H9 (cell line): Measurements from ENCODE around the gene DNLZ. TPM values are rescaled to one million over a fixed set of nuclear protein-coding genes. Genes with fewer than 3 reads are reported as not detected.

Source experiments
- DNase-seq: peaks from one replicate; pipeline ENCODE4 v3.0.0-alpha.2; 2017
- H2AFZ ChIP-seq: one replicate; pipeline ENCODE4 v1.6.1; 2013; ENCODE audit warnings: mild to moderate bottlenecking, low read length, control low read depth, moderate library complexity
- H2AK5ac ChIP-seq: 2 replicates; pipeline ENCODE4 v1.6.1; 2013; ENCODE audit warnings: low read length, control low read depth, mixed read lengths; ENCODE audit not compliant: insufficient read length
- H2BK120ac ChIP-seq: one replicate; pipeline ENCODE4 v1.6.1; 2013; ENCODE audit warnings: low read depth, mild to moderate bottlenecking, low read length, control low read depth, inconsistent platforms; ENCODE audit not compliant: poor library complexity, severe bottlenecking
- H2BK12ac ChIP-seq: 2 replicates; pipeline ENCODE4 v1.6.1; 2013; ENCODE audit warnings: low read length, control low read depth, mixed read lengths, low read depth; ENCODE audit not compliant: insufficient read length
- H2BK15ac ChIP-seq: 2 replicates; pipeline ENCODE4 v1.6.1; 2013; ENCODE audit warnings: low read depth, low read length, control low read depth
- H2BK20ac ChIP-seq: one replicate; pipeline ENCODE4 v1.6.1; 2013; ENCODE audit warnings: low read depth, mild to moderate bottlenecking, low read length, control low read depth, inconsistent platforms; ENCODE audit not compliant: poor library complexity, severe bottlenecking
- H2BK5ac ChIP-seq: 2 replicates; pipeline ENCODE4 v1.6.1; 2013; ENCODE audit warnings: low read length, control low read depth, mixed read lengths; ENCODE audit not compliant: insufficient read length
- H3K14ac ChIP-seq: 2 replicates; pipeline ENCODE4 v1.6.1; 2013; ENCODE audit warnings: low read length, control low read depth; ENCODE audit not compliant: insufficient read depth
- H3K18ac ChIP-seq: 2 replicates; pipeline ENCODE4 v1.6.1; 2013; ENCODE audit warnings: low read depth, mild to moderate bottlenecking, mixed read lengths, low read length, control low read depth; ENCODE audit not compliant: insufficient read length
- H3K23ac ChIP-seq: 2 replicates; pipeline ENCODE4 v1.6.1; 2013; ENCODE audit warnings: low read length, control low read depth, mixed read lengths, low read depth; ENCODE audit not compliant: insufficient read length
- H3K23me2 ChIP-seq: 2 replicates; pipeline ENCODE4 v1.6.1; 2013; ENCODE audit warnings: low read depth, mild to moderate bottlenecking, mixed read lengths, low read length, control low read depth; ENCODE audit not compliant: insufficient read length, poor library complexity, severe bottlenecking
- H3K27ac ChIP-seq: 2 replicates; pipeline ENCODE4 v1.5.1; 2013; ENCODE audit warnings: low read length, control low read depth, mixed read lengths, low read depth; ENCODE audit not compliant: insufficient read length
- H3K27me3 ChIP-seq: 2 replicates; pipeline ENCODE4 v1.6.1; 2013; ENCODE audit warnings: low read length, control low read depth, inconsistent platforms; ENCODE audit not compliant: insufficient read depth
- H3K4ac ChIP-seq: 2 replicates; pipeline ENCODE4 v1.6.1; 2013; ENCODE audit warnings: low read depth, mild to moderate bottlenecking, control low read depth, inconsistent platforms, low read length, moderate library complexity
- H3K4me1 ChIP-seq: 2 replicates; pipeline ENCODE4 v1.6.1; 2013; ENCODE audit warnings: low read length, control low read depth, inconsistent platforms; ENCODE audit not compliant: insufficient read depth
- H3K4me2 ChIP-seq: 2 replicates; pipeline ENCODE4 v1.6.1; 2013; ENCODE audit warnings: low read length, control low read depth, mixed read lengths; ENCODE audit not compliant: insufficient read length, insufficient read depth
- H3K56ac ChIP-seq: 2 replicates; pipeline ENCODE4 v1.6.1; 2013; ENCODE audit warnings: low read depth, mild to moderate bottlenecking, mixed read lengths, low read length, control low read depth; ENCODE audit not compliant: insufficient read length
- H3K79me1 ChIP-seq: 2 replicates; pipeline ENCODE4 v1.6.1; 2013; ENCODE audit warnings: low read depth, mild to moderate bottlenecking, moderate library complexity, low read length, control low read depth, inconsistent platforms; ENCODE audit not compliant: insufficient read depth, poor library complexity, severe bottlenecking
- H3K79me2 ChIP-seq: 2 replicates; pipeline ENCODE4 v1.6.1; 2013; ENCODE audit warnings: low read length, control low read depth, inconsistent platforms; ENCODE audit not compliant: insufficient read depth
- H3K9ac ChIP-seq: 2 replicates; pipeline ENCODE4 v1.6.1; 2013; ENCODE audit warnings: low read length, control low read depth, mixed read lengths; ENCODE audit not compliant: insufficient read length; ENCODE audit errors: extremely low read depth
- H3K9me3 ChIP-seq: one replicate; pipeline ENCODE4 v1.6.1; 2013; ENCODE audit warnings: low read depth, low read length, inconsistent platforms; ENCODE audit not compliant: control insufficient read depth
- H3T11ph ChIP-seq: one replicate; pipeline ENCODE4 v1.6.1; 2013; ENCODE audit warnings: mild to moderate bottlenecking, low read length, control low read depth, inconsistent platforms
- H4K20me1 ChIP-seq: one replicate; pipeline ENCODE4 v1.6.1; 2013; ENCODE audit not compliant: control insufficient read depth, insufficient read length, insufficient read depth
- H4K5ac ChIP-seq: 2 replicates; pipeline ENCODE4 v1.6.1; 2013; ENCODE audit warnings: low read depth, mild to moderate bottlenecking, mixed read lengths, low read length, control low read depth; ENCODE audit not compliant: insufficient read length
- H4K8ac ChIP-seq: replicated peaks from 2 replicates; pipeline ENCODE4 v1.6.1; 2013; ENCODE audit warnings: low read length, control low read depth, mixed read lengths, low read depth; ENCODE audit not compliant: insufficient read length
- H4K91ac ChIP-seq: 2 replicates; pipeline ENCODE4 v1.6.1; 2013; ENCODE audit warnings: low read depth, mild to moderate bottlenecking, moderate library complexity, mixed read lengths, low read length, control low read depth; ENCODE audit not compliant: insufficient read length
- H3K27ac Mint-ChIP-seq, 3 experiments: 2 replicates in 2 of 3; 3 replicates in 1 of 3; pipeline ENCODE4 v1.8.0; 2020 to 2021; ENCODE audit warnings: mixed read lengths in 3 of 3, mild to moderate bottlenecking in 1 of 3, moderate library complexity in 1 of 3
- H3K27me3 Mint-ChIP-seq: 2 replicates; pipeline ENCODE4 v1.8.0; 2021; ENCODE audit warnings: low read depth, mild to moderate bottlenecking, moderate library complexity, mixed read lengths
- H3K36me3 Mint-ChIP-seq, 3 experiments: 2 replicates in 2 of 3; 3 replicates in 1 of 3; pipeline ENCODE4 v1.8.0; 2020 to 2021; ENCODE audit warnings: low read depth in 3 of 3, mixed read lengths in 3 of 3; ENCODE audit not compliant: insufficient read depth in 1 of 3
- H3K4me1 Mint-ChIP-seq, 2 experiments: 2 replicates each; pipeline ENCODE4 v1.8.0; 2020; ENCODE audit warnings: mixed read lengths in 2 of 2
- H3K4me3 Mint-ChIP-seq, 2 experiments: 2 replicates in 1 of 2; 3 replicates in 1 of 2; pipeline ENCODE4 v1.8.0; 2020 to 2021; ENCODE audit warnings: mild to moderate bottlenecking in 2 of 2, mixed read lengths in 2 of 2, moderate library complexity in 1 of 2
- H3K9me3 Mint-ChIP-seq, 2 experiments: 2 replicates in 1 of 2; 3 replicates in 1 of 2; pipeline ENCODE4 v1.8.0; 2020; ENCODE audit warnings: mild to moderate bottlenecking in 2 of 2, mixed read lengths in 2 of 2, moderate library complexity in 1 of 2
- CTCF ChIP-seq: fragments of 200-600 bp; sonication (generic); conservative IDR thresholded peaks from 3 replicates; pipeline ENCODE4 v1.8.0; 2021; ENCODE audit warnings: antibody characterized with exemption, mild to moderate bottlenecking
- WGBS: extraction: QIAGEN DNeasy Blood & Tissue Kit; methylation state at CpG from one replicate; pipeline ENCODE4 v1.1.7; 2013; ENCODE audit warnings: missing lambda C conversion rate, low lambda C conversion rate, mixed read lengths; ENCODE audit not compliant: insufficient read length; ENCODE audit errors: extremely low coverage; 5-methylcytosine and 5-hydroxymethylcytosine counted together
- total RNA-seq: library from RNA; stranded (reverse); gene quantifications from 2 replicates; pipeline ENCODE4 v1.2.1, GENCODE V29; 2021

Gene DNLZ
- total RNA-seq, 1 experiment from 2014 or later: 24.8 TPM

GRCh38 chr9:136349546-136349945, 14.0 kb downstream of the DNLZ start:
- Histone ChIP-seq H3T11ph (no peak overlapping the region), H3K23ac (no peak overlapping the region), H2BK20ac (no peak overlapping the region), H3K9ac (no peak overlapping the region), H4K5ac (no peak overlapping the region), H3K4me1 (no peaks in the 10 kb centered on the region), H3K9me3 (no peaks in the 10 kb centered on the region), H3K4me2 (no peak overlapping the region), H2BK5ac (no peak overlapping the region), H4K20me1 (no peaks in the 10 kb centered on the region), H3K14ac (no peak overlapping the region; the same call in 1 of the 2 replicates), H3K27ac (no peak overlapping the region), H4K8ac (no peak overlapping the region), H3K4ac (no peak overlapping the region), H2AFZ (no peak overlapping the region), H2AK5ac (no peak overlapping the region), H2BK15ac (no peak overlapping the region), H3K56ac (no peak overlapping the region), H2BK12ac (no peak overlapping the region), H3K27me3 (no peaks in the 10 kb centered on the region), H3K23me2 (no peaks in the 10 kb centered on the region), H2BK120ac (no peak overlapping the region), H4K91ac (no peak overlapping the region), H3K79me2 (no peaks in the 10 kb centered on the region), H3K18ac (no peak overlapping the region), H3K79me1 (no peaks in the 10 kb centered on the region)
- Mint-ChIP-seq H3K4me3 (no peak overlapping the region), H3K4me1 (peaks cover 0 to 13% of the 10 kb centered on the region in 2 experiments; a peak in 2 of 4 replicates), H3K27me3 (no peaks in the 10 kb centered on the region), H3K9me3 (no peaks in the 10 kb centered on the region), H3K27ac (peak overlapping the region in 1 of 3 experiments; percentile 83; a peak in 1 of 7 replicates), H3K36me3 (no peaks in the 10 kb centered on the region)
- no peak for DNase-seq
- no peak for TF ChIP-seq CTCF
- WGBS: no CpG with 5 or more reads among the region's 24 CpGs
